CD4-positive, alpha-beta T cell (primary cell): ENCODE results near the gene TECPR1. TPM values are rescaled to one million over a fixed set of nuclear protein-coding genes. Genes with fewer than 3 reads are reported as not detected.

Experiments
- ATAC-seq: fragments of 200-7000 bp; cut with Tn5 transposase; one replicate; pipeline ENCODE4 v1.10.0; 2022; ENCODE audit warnings: mild to moderate bottlenecking; ENCODE audit not compliant: poor library complexity
- CTCF ChIA-PET: fragments of 350-600 bp; sonication (Branson Sonifier 250); formaldehyde crosslinking; loops from one replicate; lab custom pipeline; 2021; ENCODE audit warnings: antibody characterized with exemption, inconsistent platforms; lab: Charles Lee
- POLR2A ChIA-PET: fragments of 350-600 bp; sonication (Branson Sonifier 250); formaldehyde crosslinking; loops from one replicate; lab custom pipeline; 2021; ENCODE audit warnings: antibody characterized with exemption, inconsistent platforms; lab: Charles Lee
- DNase-seq, 14 experiments: peaks; one replicate each; pipeline ENCODE4 v3.0.0-alpha.2; 2013 to 2020; ENCODE audit warnings: mixed read lengths in 2 of 14
- H3K27ac ChIP-seq, 2 donors: one replicate each; pipeline versions ENCODE4 v1.5.1 to v1.7.0; 2013; ENCODE audit warnings: low read length in 2 of 2, low read depth in 1 of 2, mild to moderate bottlenecking in 1 of 2
- H3K27me3 ChIP-seq, 2 experiments: 1 replicate in 1 of 2; 2 replicates in 1 of 2; pipeline versions ENCODE4 v1.6.1 to v1.7.0; 2013; ENCODE audit warnings: low read length in 2 of 2, control low read depth in 1 of 2, mild to moderate bottlenecking in 1 of 2, moderate library complexity in 1 of 2; ENCODE audit not compliant: insufficient read depth in 2 of 2, control insufficient read depth in 1 of 2
- H3K36me3 ChIP-seq: one replicate; pipeline ENCODE4 v1.6.1; 2013; ENCODE audit warnings: low read length, control low read depth; ENCODE audit not compliant: insufficient read depth
- H3K4me1 ChIP-seq: one replicate; pipeline ENCODE4 v1.6.1; 2013; ENCODE audit warnings: low read length, control low read depth; ENCODE audit not compliant: insufficient read depth
- H3K4me3 ChIP-seq: one replicate; pipeline ENCODE4 v1.5.1; 2013; ENCODE audit warnings: mild to moderate bottlenecking, low read length, moderate library complexity
- H3K9me3 ChIP-seq, 2 experiments: 1 replicate in 1 of 2; 2 replicates in 1 of 2; pipeline versions ENCODE4 v1.6.1 to v1.7.0; 2013; ENCODE audit warnings: low read length in 2 of 2, mild to moderate bottlenecking in 2 of 2, control low read depth in 1 of 2, moderate library complexity in 1 of 2; ENCODE audit not compliant: control insufficient read depth in 1 of 2, insufficient read depth in 1 of 2
- H3K27ac Mint-ChIP-seq: one replicate; pipeline ENCODE4 v1.8.0; 2020; ENCODE audit warnings: mixed read lengths
- H3K27me3 Mint-ChIP-seq: one replicate; pipeline ENCODE4 v1.8.0; 2021; ENCODE audit warnings: mixed read lengths
- H3K36me3 Mint-ChIP-seq: one replicate; pipeline ENCODE4 v1.8.0; 2021; ENCODE audit warnings: low read depth, mixed read lengths
- H3K4me1 Mint-ChIP-seq: one replicate; pipeline ENCODE4 v1.8.0; 2021; ENCODE audit warnings: low read depth, mixed read lengths
- H3K4me3 Mint-ChIP-seq: one replicate; pipeline ENCODE4 v1.8.0; 2020; ENCODE audit warnings: mild to moderate bottlenecking, mixed read lengths
- H3K9me3 Mint-ChIP-seq: one replicate; pipeline ENCODE4 v1.8.0; 2020; ENCODE audit warnings: mixed read lengths
- CTCF ChIP-seq: fragments of 200-600 bp; IDR thresholded peaks from one replicate; pipeline ENCODE4 v1.8.0; 2022; ENCODE audit warnings: antibody characterized with exemption, mild to moderate bottlenecking
- intact Hi-C, 2 experiments: fragments of 100-400 bp; cut with DNase I in 1 of 2; cut with micrococcal nuclease in 1 of 2; formaldehyde crosslinking; loops; one replicate each; pipeline versions ENCODE4 v1.15.1 to v1.9.0; 2023 to 2025; cut with DNase I, micrococcal nuclease
- total RNA-seq, 174 experiments: library from RNA in 2 of 174; stranded (reverse) in 2 of 174; gene quantifications; one replicate each; pipeline ENCODE4 v1.2.3 and lab custom pipeline; 2021 to 2026

Gene TECPR1
- total RNA-seq, 2 experiments from 2014 or later, result 85.9 to 90.4 TPM

GRCh38 chr7:98294326-98294725, 42.3 kb upstream of the TECPR1 start:
- H3K4me3 Mint-ChIP-seq, result no peak overlapping the region
- peaks cover 14% of the 10 kb centered on the region for H3K36me3 Mint-ChIP-seq
- no peak overlapping the region for H3K27ac Mint-ChIP-seq
- ChIA-PET POLR2A (no interaction called here), CTCF (no interaction called here)
- no peak for TF ChIP-seq CTCF
- ATAC-seq, result no peak
- no peak for DNase-seq
- Histone ChIP-seq H3K27ac (no peak overlapping the region), H3K9me3 (no peaks in the 10 kb centered on the region), H3K4me1 (no peaks in the 10 kb centered on the region), H3K4me3 (no peak overlapping the region), H3K36me3 (peaks cover 21% of the 10 kb centered on the region), H3K27me3 (no peaks in the 10 kb centered on the region)
- no peaks in the 10 kb centered on the region for H3K27me3 Mint-ChIP-seq
- H3K4me1 Mint-ChIP-seq, result no peaks in the 10 kb centered on the region
- intact Hi-C loops, result loop anchor here in 1 of 2 experiments (10.0 kb wide), 1 partner anchor 450 kb away; no protein-coding TSS in a partner anchor
- no peaks in the 10 kb centered on the region for H3K9me3 Mint-ChIP-seq

- no peaks in the 10 kb centered on the region for H3K27me3 Mint-ChIP-seq
- H3K27ac ChIP-seq, result no peak overlapping the region
- DNase-seq (no peak), ATAC-seq (no peak)
- H3K9me3 ChIP-seq, result no peaks in the 10 kb centered on the region
- H3K27ac Mint-ChIP-seq, result no peak overlapping the region
- no peak for TF ChIP-seq CTCF
- peaks cover 21% of the 10 kb centered on the region for H3K36me3 ChIP-seq
- intact Hi-C loops, result loop anchor here in 1 of 2 experiments (10.0 kb wide), 1 partner anchor 451 kb away; no protein-coding TSS in a partner anchor
- H3K4me1 ChIP-seq, result no peaks in the 10 kb centered on the region
- H3K4me3 ChIP-seq, result no peak overlapping the region
- H3K9me3 Mint-ChIP-seq, result no peaks in the 10 kb centered on the region
- H3K4me3 Mint-ChIP-seq, result no peak overlapping the region
- ChIA-PET POLR2A (no interaction called here), CTCF (no interaction called here)
- no peaks in the 10 kb centered on the region for H3K27me3 ChIP-seq
- peaks cover 14% of the 10 kb centered on the region for H3K36me3 Mint-ChIP-seq
- H3K4me1 Mint-ChIP-seq, result no peaks in the 10 kb centered on the region
Observed at GRCh38 chr7:98293746-98294145, 41.7 kb upstream of the TECPR1 start.

GRCh38 chr7:98293265-98293664, 41.2 kb upstream of the TECPR1 start:
- intact Hi-C loops, result loop anchor here in 1 of 2 experiments (10.0 kb wide), 1 partner anchor 452 kb away; no protein-coding TSS in a partner anchor

More at GRCh38 chr7:98293265-98293664, 41.2 kb upstream of the TECPR1 start:
- Histone ChIP-seq H3K4me1 (no peaks in the 10 kb centered on the region), H3K36me3 (peaks cover 21% of the 10 kb centered on the region), H3K4me3 (no peak overlapping the region), H3K27ac (no peak overlapping the region), H3K27me3 (no peaks in the 10 kb centered on the region), H3K9me3 (no peaks in the 10 kb centered on the region)
- no peak for TF ChIP-seq CTCF
- Mint-ChIP-seq H3K4me1 (no peaks in the 10 kb centered on the region), H3K36me3 (peaks cover 14% of the 10 kb centered on the region), H3K4me3 (no peak overlapping the region), H3K27me3 (no peaks in the 10 kb centered on the region), H3K9me3 (no peaks in the 10 kb centered on the region), H3K27ac (no peak overlapping the region)
- POLR2A ChIA-PET, result no interaction called here
- ATAC-seq, result no peak
- CTCF ChIA-PET, result no interaction called here
- DNase-seq, result no peak
